ENCODE data around the gene TBC1D23. TPM values are rescaled to one million over a fixed set of nuclear protein-coding genes. Genes with fewer than 3 reads are reported as not detected.
"Not testable (repeated sequence)": the region's sequence is repeated elsewhere in the genome, so short reads cannot be mapped to it uniquely, and the experiment has no call there.

Gene TBC1D23
- total RNA-seq, 1 donor from 2014 or later: 48.8 TPM

- DNase-seq (ENCODE audit: low spot score, unreplicated experiment): no peak
- peaks cover 1% of the 10 kb centered on the region for H3K36me3 Mint-ChIP-seq (ENCODE audit: insufficient read depth)
- no peak overlapping the region for H3K4me3 Mint-ChIP-seq (ENCODE audit: low read depth)
- no peaks in the 10 kb centered on the region for H3K4me1 Mint-ChIP-seq (ENCODE audit: low read depth)
- H3K9me3 Mint-ChIP-seq (ENCODE audit: low read depth): peaks cover 4% of the 10 kb centered on the region
- no peaks in the 10 kb centered on the region for H3K27me3 Mint-ChIP-seq
- H3K27ac Mint-ChIP-seq: no peak overlapping the region
- no peak for TF ChIP-seq CTCF (IDR thresholded peaks at IDR 0.05; ENCODE audit: unreplicated experiment)
Observed at GRCh38 chr3:100225193-100225592, 35.6 kb upstream of the TBC1D23 start.

- DNase-seq (ENCODE audit: low spot score, unreplicated experiment): no peak
- H3K27me3 Mint-ChIP-seq: no peaks in the 10 kb centered on the region
- no peaks in the 10 kb centered on the region for H3K36me3 Mint-ChIP-seq (ENCODE audit: insufficient read depth)
- H3K4me3 Mint-ChIP-seq (ENCODE audit: low read depth): no peak overlapping the region
- no peaks in the 10 kb centered on the region for H3K4me1 Mint-ChIP-seq (ENCODE audit: low read depth)
- TF ChIP-seq CTCF (IDR thresholded peaks at IDR 0.05; ENCODE audit: unreplicated experiment): no peak
- H3K27ac Mint-ChIP-seq: no peak overlapping the region
- peaks cover 1% of the 10 kb centered on the region for H3K9me3 Mint-ChIP-seq (ENCODE audit: low read depth)
Observed at GRCh38 chr3:100225883-100226282, 34.9 kb upstream of the TBC1D23 start.

- H3K27ac Mint-ChIP-seq: no peak overlapping the region
- no peaks in the 10 kb centered on the region for H3K4me1 Mint-ChIP-seq (ENCODE audit: low read depth)
- no peak for TF ChIP-seq CTCF (IDR thresholded peaks at IDR 0.05; ENCODE audit: unreplicated experiment)
- H3K27me3 Mint-ChIP-seq: no peaks in the 10 kb centered on the region
- H3K9me3 Mint-ChIP-seq (ENCODE audit: low read depth): no peaks in the 10 kb centered on the region
- no peak for DNase-seq (ENCODE audit: low spot score, unreplicated experiment)
- H3K36me3 Mint-ChIP-seq (ENCODE audit: insufficient read depth): no peaks in the 10 kb centered on the region
- H3K4me3 Mint-ChIP-seq (ENCODE audit: low read depth): no peak overlapping the region
Observed at GRCh38 chr3:100226712-100227429, 33.9 kb upstream of the TBC1D23 start.

GRCh38 chr3:100227511-100227921 lies 33.3 kb upstream of the TBC1D23 start:
- TF ChIP-seq CTCF (IDR thresholded peaks at IDR 0.05; ENCODE audit: unreplicated experiment): no peak
- no peaks in the 10 kb centered on the region for H3K36me3 Mint-ChIP-seq (ENCODE audit: insufficient read depth)
- no peaks in the 10 kb centered on the region for H3K4me1 Mint-ChIP-seq (ENCODE audit: low read depth)
- no peaks in the 10 kb centered on the region for H3K9me3 Mint-ChIP-seq (ENCODE audit: low read depth)
- H3K27ac Mint-ChIP-seq: no peak overlapping the region
- H3K4me3 Mint-ChIP-seq (ENCODE audit: low read depth): no peak overlapping the region
- no peaks in the 10 kb centered on the region for H3K27me3 Mint-ChIP-seq
- DNase-seq (ENCODE audit: low spot score, unreplicated experiment): no peak

- H3K9me3 Mint-ChIP-seq (ENCODE audit: low read depth): no peaks in the 10 kb centered on the region
- H3K27me3 Mint-ChIP-seq: no peaks in the 10 kb centered on the region
- H3K27ac Mint-ChIP-seq: no peak overlapping the region
- H3K36me3 Mint-ChIP-seq (ENCODE audit: insufficient read depth): no peaks in the 10 kb centered on the region
- no peak overlapping the region for H3K4me3 Mint-ChIP-seq (ENCODE audit: low read depth)
- no peak for TF ChIP-seq CTCF (IDR thresholded peaks at IDR 0.05; ENCODE audit: unreplicated experiment)
- DNase-seq (ENCODE audit: low spot score, unreplicated experiment): no peak
- H3K4me1 Mint-ChIP-seq (ENCODE audit: low read depth): no peaks in the 10 kb centered on the region
Observed at GRCh38 chr3:100228247-100228646, 32.5 kb upstream of the TBC1D23 start.

- H3K9me3 Mint-ChIP-seq (ENCODE audit: low read depth); H3K27me3 Mint-ChIP-seq; H3K4me1 Mint-ChIP-seq (ENCODE audit: low read depth); H3K4me3 Mint-ChIP-seq (ENCODE audit: low read depth); DNase-seq (ENCODE audit: low spot score, unreplicated experiment); H3K36me3 Mint-ChIP-seq (ENCODE audit: insufficient read depth); H3K27ac Mint-ChIP-seq: not testable (repeated sequence)
Observed at GRCh38 chr3:100229188-100229587, 31.6 kb upstream of the TBC1D23 start.

All from progenitor cell of endocrine pancreas (in vitro differentiated cells).